ENCODE measurements around the gene GABRG3.

GRCh38 chr15:27589260-27589659 lies 618.3 kb downstream of the GABRG3 start:
- no peak for TF ChIP-seq TCF4 (CRISPR knock-in tag; IDR thresholded peaks at IDR 0.05; ENCODE audit: borderline replicate concordance)
- no peak for TF ChIP-seq RARB (CRISPR knock-in tag; IDR thresholded peaks at IDR 0.05)
- no peak for TF ChIP-seq GLIS3 (CRISPR knock-in tag; IDR thresholded peaks at IDR 0.05)
- TF ChIP-seq, protein P1, sequence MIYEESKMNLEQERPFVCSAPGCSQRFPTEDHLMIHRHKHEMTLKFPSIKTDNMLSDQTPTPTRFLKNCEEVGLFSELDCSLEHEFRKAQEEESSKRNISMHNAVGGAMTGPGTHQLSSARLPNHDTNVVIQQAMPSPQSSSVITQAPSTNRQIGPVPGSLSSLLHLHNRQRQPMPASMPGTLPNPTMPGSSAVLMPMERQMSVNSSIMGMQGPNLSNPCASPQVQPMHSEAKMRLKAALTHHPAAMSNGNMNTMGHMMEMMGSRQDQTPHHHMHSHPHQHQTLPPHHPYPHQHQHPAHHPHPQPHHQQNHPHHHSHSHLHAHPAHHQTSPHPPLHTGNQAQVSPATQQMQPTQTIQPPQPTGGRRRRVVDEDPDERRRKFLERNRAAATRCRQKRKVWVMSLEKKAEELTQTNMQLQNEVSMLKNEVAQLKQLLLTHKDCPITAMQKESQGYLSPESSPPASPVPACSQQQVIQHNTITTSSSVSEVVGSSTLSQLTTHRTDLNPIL (CRISPR knock-in tag; IDR thresholded peaks at IDR 0.05; ENCODE audit: low read depth): no peak
- TF ChIP-seq ZFP3 (CRISPR knock-in tag; IDR thresholded peaks at IDR 0.05): no peak
- TF ChIP-seq, protein P2, sequence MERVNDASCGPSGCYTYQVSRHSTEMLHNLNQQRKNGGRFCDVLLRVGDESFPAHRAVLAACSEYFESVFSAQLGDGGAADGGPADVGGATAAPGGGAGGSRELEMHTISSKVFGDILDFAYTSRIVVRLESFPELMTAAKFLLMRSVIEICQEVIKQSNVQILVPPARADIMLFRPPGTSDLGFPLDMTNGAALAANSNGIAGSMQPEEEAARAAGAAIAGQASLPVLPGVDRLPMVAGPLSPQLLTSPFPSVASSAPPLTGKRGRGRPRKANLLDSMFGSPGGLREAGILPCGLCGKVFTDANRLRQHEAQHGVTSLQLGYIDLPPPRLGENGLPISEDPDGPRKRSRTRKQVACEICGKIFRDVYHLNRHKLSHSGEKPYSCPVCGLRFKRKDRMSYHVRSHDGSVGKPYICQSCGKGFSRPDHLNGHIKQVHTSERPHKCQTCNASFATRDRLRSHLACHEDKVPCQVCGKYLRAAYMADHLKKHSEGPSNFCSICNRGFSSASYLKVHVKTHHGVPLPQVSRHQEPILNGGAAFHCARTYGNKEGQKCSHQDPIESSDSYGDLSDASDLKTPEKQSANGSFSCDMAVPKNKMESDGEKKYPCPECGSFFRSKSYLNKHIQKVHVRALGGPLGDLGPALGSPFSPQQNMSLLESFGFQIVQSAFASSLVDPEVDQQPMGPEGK (CRISPR knock-in tag; IDR thresholded peaks at IDR 0.05; ENCODE audit: borderline replicate concordance): no peak
- no peak for TF ChIP-seq ZFP30 (CRISPR knock-in tag; IDR thresholded peaks at IDR 0.05)
- no peak for TF ChIP-seq PPARA (CRISPR knock-in tag; IDR thresholded peaks at IDR 0.05; ENCODE audit: borderline replicate concordance)
- TF ChIP-seq ZNF70 (CRISPR knock-in tag; IDR thresholded peaks at IDR 0.05): no peak
- TF ChIP-seq ZNF565 (CRISPR knock-in tag; conservative IDR thresholded peaks at IDR 0.05; ENCODE audit: low read depth): no peak
- no peak for TF ChIP-seq TOX (CRISPR knock-in tag; IDR thresholded peaks at IDR 0.05; ENCODE audit: borderline replicate concordance)
- no peak for TF ChIP-seq ZNF8 (CRISPR knock-in tag; IDR thresholded peaks at IDR 0.05)
- TF ChIP-seq TSHZ2 (CRISPR knock-in tag; IDR thresholded peaks at IDR 0.05): no peak
- no peak for TF ChIP-seq CSDC2 (CRISPR knock-in tag; IDR thresholded peaks at IDR 0.05)

Data from SK-N-SH treated with all-trans-retinoic acid at 6 μM for 48 hours (cell line).